Stimulated activated CD8-positive, alpha-beta memory T cell treated with anti-CD3 and anti-CD28 coated beads, Interleukin-15, amount 100 ng/mL, for 24 hours (primary cell): Measurements from ENCODE around the gene BBOF1.
"Not testable (repeated sequence)": the region's sequence is repeated elsewhere in the genome, so short reads cannot be mapped to it uniquely, and the experiment has no call there.

Source experiments
- DNase-seq: peaks from one replicate; pipeline ENCODE4 v3.0.0-alpha.2; 2020; ENCODE audit warnings: low read depth

Gene BBOF1

GRCh38 chr14:74105381-74105780, 86.2 kb downstream of the BBOF1 start:
- DNase-seq = no peak

GRCh38 chr14:74109369-74109768, 90.2 kb downstream of the BBOF1 start:
- no peak for DNase-seq

- not testable (repeated sequence) for DNase-seq
Observed at GRCh38 chr14:74111395-74112216, 92.5 kb downstream of the BBOF1 start.
